GM21825 (cell line): Measurements from ENCODE around the gene PTPRG.

Experiments used
- ATAC-seq: cut with Tn5 transposase; IDR thresholded peaks from one replicate; pipeline ENCODE4 v1.9.1; 2021; ENCODE audit warnings: mild to moderate bottlenecking, moderate library complexity; ENCODE audit not compliant: unreplicated experiment

The PTPRG gene

GRCh38 chr3:61884794-61885193, 323.4 kb downstream of the PTPRG start:
- no peak for ATAC-seq

- no peak for ATAC-seq
These were observed 324.0 kb downstream of the PTPRG start for GRCh38 chr3:61885414-61885813.

DNA sequence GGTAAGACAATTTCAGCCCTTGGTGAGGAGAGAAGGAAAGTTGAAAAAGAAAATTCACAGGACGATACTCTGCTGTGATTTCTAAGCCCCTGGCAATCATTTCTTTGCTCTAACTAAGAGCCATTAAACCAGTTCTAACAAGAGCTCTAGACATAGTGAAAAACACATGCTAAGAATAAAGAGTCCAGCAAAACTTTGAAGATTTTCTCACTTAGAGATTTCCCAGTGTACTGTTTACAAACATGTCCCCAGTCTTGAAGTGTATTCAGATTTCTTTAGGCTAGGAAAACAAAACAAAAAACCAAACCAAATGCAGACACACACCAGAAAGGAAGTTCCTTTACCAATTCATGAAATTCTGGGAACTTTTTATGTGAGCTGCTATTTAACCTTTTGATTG, 325.8 kb downstream of the PTPRG start:
- ATAC-seq, result no peak

GRCh38 chr3:61889259-61889658, 327.9 kb downstream of the PTPRG start:
- no peak for ATAC-seq

DNA sequence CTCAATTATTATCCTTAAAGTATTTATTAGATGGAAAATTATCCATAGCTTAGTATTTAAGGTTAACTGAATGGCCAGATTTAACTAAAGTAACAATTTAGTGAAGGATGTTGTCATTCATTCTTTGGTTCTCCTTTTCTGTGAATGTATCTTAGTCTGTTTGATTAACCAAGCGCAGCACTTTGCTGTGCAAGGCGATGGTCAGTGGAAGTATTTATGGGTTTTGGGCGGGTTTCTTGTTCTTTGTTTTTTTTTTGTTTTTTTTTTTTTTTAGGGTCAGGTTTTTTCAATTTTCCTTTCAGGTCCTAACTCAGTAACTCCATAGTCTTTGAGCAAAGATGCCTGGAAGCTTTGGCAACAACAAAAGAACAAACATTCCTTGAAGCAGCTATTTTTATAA, 328.8 kb downstream of the PTPRG start:
- ATAC-seq, result no peak

- ATAC-seq, result no peak
These were observed 329.2 kb downstream of the PTPRG start for GRCh38 chr3:61890586-61890985.

GRCh38 chr3:61892891-61893290, 331.5 kb downstream of the PTPRG start:
- no peak for ATAC-seq

- ATAC-seq, result no peak
These were observed 332.6 kb downstream of the PTPRG start for GRCh38 chr3:61893840-61894566.

DNA sequence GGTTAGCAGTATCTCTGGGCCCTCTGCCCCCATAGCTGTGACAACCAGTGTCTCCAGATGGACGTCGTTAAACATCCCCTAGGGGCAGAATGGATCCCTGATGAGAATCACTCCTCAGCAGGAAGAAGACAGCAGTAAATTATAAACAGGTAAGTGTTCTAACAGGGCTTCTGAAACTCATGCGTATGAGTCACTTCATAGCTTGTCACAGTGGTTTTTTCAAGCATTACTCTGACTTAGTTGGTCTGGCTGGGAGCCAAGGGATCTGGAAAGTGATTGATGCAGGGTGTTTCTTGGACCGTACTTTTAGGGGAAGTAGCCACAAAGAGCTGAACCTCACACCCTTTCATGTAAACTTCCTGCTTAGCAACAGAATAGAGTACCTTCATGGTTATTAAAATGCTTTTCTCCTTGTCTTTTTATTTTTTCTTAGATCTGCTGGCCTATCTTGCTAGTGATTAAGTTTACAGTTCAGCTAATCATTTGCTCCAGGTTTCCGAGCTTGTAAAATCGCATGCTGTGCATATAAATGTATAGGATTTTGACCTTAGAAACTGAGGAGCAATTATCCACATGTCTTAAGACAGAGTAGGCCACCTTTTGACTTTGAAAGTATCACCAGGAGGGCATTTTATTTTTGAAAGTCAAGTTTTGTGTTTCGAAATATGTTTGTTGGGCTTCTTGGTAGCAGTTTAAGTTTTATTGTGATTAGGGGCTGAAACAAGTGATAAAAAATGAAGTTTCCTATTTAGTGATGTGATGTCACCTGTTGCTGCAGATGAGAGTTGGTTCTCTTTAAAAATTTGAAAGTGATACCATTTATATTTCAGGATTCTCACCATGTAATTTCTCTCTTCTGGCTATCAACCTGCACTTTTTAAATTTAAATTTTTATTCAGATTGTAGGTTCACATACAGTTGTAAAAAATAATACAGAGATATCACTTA, 333.9 kb downstream of the PTPRG start:
- peak; percentile 96 for ATAC-seq

- ATAC-seq, result no peak
These were observed 334.9 kb downstream of the PTPRG start for GRCh38 chr3:61896251-61896650.

DNA sequence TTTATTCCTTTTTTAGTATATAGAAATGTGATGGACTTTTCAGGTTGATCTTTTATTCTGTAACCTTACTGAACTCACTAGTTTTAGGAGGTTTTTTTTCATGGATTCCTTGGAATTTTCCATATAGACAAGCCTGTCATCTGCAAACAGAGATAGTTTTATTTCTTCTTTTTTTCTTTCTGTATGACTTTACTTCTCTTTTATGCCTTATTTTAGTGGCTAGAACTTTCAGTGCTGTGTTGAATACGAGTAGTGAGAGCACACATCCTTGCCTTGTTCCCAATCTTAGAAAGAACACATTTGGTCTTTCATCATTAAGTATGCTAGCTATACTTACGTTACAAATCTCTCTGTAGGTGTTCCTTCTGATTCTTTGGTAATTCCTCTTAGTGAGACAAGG, 336.5 kb downstream of the PTPRG start:
- no peak for ATAC-seq

- ATAC-seq, result no peak
These were observed 338.5 kb downstream of the PTPRG start for GRCh38 chr3:61899700-61900462.

DNA sequence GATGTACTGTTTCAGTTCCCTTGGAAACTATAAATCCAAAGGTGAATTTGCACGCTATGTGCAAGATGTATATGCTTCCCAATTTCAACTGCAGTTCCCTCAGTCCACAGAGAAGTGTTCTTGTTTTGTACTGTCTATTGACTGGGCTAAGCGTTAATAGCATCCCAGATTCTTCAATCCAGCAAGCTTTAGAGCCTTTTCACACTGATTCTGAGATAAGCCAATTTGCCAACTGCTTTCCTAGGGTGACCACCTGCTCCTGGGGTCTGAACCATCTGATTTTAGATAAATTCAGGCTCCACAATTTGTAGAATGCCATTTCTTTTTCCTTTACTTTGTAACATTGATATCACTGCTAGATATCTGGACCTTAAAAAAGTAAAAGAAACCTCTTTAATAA, 340.1 kb downstream of the PTPRG start:
- no peak for ATAC-seq

DNA sequence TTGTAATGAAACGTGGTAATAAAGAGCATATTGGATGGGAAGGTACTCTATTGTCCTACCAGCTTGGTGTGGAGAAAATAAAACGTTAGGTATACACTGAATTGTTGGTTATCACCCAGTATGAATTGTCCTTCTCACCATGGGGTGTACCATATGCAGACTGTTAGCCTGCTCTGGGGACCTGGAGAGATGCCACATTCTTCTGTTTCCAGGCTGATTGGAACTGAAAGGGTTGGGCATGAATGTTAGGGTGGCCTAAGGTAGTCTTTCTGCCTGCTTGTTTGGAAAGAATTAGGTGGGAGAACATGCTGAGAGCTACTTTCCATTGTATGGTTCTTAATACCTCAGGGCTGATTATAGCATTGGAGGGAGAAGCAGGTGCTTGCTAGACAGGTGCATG, 340.6 kb downstream of the PTPRG start:
- no peak for ATAC-seq

GRCh38 chr3:61903074-61903473, 341.7 kb downstream of the PTPRG start:
- no peak for ATAC-seq

- ATAC-seq, result peak; percentile 54
These were observed 342.7 kb downstream of the PTPRG start for GRCh38 chr3:61903931-61904657.

- no peak for ATAC-seq
These were observed 345.9 kb downstream of the PTPRG start for GRCh38 chr3:61907210-61907795.

- no peak for ATAC-seq
These were observed 347.0 kb downstream of the PTPRG start for GRCh38 chr3:61908382-61908781.

DNA sequence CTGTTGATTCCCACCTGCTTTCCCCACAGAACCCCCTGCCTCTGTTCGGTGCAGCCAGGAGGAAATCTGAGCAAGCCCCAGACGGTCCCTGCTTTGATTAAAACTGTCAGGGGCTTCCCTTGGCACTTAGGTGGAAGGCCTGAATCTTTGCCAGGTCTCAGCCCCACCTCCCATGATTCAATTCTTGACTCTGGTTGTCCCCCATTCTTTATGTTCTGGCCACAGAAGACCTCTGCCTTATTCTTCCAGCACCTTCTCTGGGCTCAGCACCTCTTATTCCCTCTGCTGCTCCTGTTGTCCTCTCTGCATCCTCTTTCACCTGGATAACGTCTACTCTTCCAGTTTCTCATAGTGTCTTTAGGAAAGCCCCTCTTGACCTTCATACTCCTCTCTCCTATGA, 349.4 kb downstream of the PTPRG start:
- ATAC-seq, result no peak

DNA sequence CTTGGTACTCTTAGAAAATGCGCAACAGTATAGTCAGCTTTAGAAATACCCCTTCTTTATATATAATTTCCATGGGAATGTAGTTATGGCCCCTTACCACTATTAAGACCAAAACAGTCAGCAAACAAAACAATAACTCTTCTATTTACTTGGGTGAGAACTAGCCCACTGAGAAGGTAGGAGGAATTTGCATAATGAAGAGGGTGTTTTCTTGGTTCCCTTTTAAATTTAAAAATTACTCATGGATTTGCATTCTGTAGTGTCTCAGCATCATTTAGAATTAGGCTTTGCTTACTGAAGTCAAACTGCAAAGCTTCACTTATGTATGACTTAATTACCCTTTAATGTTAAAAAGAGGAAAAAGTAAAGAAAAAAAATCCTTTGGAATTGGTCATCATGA, 350.8 kb downstream of the PTPRG start:
- ATAC-seq, result peak; percentile 65
